Smooth muscle cell (in vitro differentiated cells): ENCODE results near the gene UCP2. TPM values are rescaled to one million over a fixed set of nuclear protein-coding genes. Genes with fewer than 3 reads are reported as not detected.

Experiments
- DNase-seq: peaks from one replicate; lab custom pipeline; 2025; ENCODE audit not compliant: unreplicated experiment; lab: John Stamatoyannopoulos, UW
- H2AFZ ChIP-seq: fragments of 200-600 bp; sonication (generic); 2 replicates; pipeline ENCODE4 v1.6.0; 2016; ENCODE audit warnings: antibody characterized with exemption, low read depth, mild to moderate bottlenecking
- H3F3A ChIP-seq: fragments of 200-600 bp; sonication (generic); 2 replicates; pipeline ENCODE4 v1.6.0; 2017; ENCODE audit warnings: antibody characterized with exemption, low read depth
- H3K27ac ChIP-seq: fragments of 200-600 bp; sonication (generic); 2 replicates; pipeline ENCODE4 v1.5.1; 2016; ENCODE audit warnings: low read depth, mild to moderate bottlenecking
- H3K27me3 ChIP-seq: fragments of 200-600 bp; sonication (generic); 2 replicates; pipeline ENCODE4 v1.6.1; 2016; ENCODE audit warnings: low read depth, mild to moderate bottlenecking
- H3K36me3 ChIP-seq: fragments of 200-600 bp; sonication (generic); 2 replicates; pipeline ENCODE4 v1.5.1; 2016; ENCODE audit warnings: low read depth
- H3K4me1 ChIP-seq: fragments of 200-600 bp; sonication (generic); 2 replicates; pipeline ENCODE4 v1.5.1; 2016; ENCODE audit warnings: low read depth
- H3K4me2 ChIP-seq: fragments of 200-600 bp; sonication (generic); 2 replicates; pipeline ENCODE4 v1.6.0; 2016; ENCODE audit warnings: mild to moderate bottlenecking
- H3K4me3 ChIP-seq: fragments of 200-600 bp; sonication (generic); 2 replicates; pipeline ENCODE4 v1.5.1; 2016; ENCODE audit warnings: mild to moderate bottlenecking
- H3K79me2 ChIP-seq: fragments of 200-600 bp; sonication (generic); 2 replicates; pipeline ENCODE4 v1.6.0; 2016; ENCODE audit warnings: low read depth, mild to moderate bottlenecking
- H3K9ac ChIP-seq: fragments of 200-600 bp; sonication (generic); 2 replicates; pipeline ENCODE4 v1.6.0; 2016; ENCODE audit warnings: low read depth
- H3K9me3 ChIP-seq: fragments of 200-600 bp; sonication (generic); replicated peaks from 2 replicates; pipeline ENCODE4 v1.5.1; 2016; ENCODE audit warnings: low read depth
- H4K20me1 ChIP-seq: fragments of 200-600 bp; sonication (generic); 2 replicates; pipeline ENCODE4 v1.6.0; 2016; ENCODE audit warnings: low read depth
- WGBS: methylation state at CpG from one replicate; pipeline ENCODE4 v1.1.7; 2016; ENCODE audit warnings: low lambda C conversion rate; 5-methylcytosine and 5-hydroxymethylcytosine counted together
- polyA plus RNA-seq: library from polyadenylated mRNA; unstranded; fragments of >200 nt; fragmentation: Nextera tagmentation; extraction: Ambion mirVana; gene quantifications from 2 replicates; pipeline ENCODE4 v1.2.1, GENCODE V29; 2016
- total RNA-seq: library from RNA; depleted of rRNA; stranded (reverse); fragments of >200 nt; gene quantifications from 2 replicates; pipeline ENCODE4 v1.2.3, GENCODE V29; 2014
- TF ChIP-seq, protein P1 (sequence below): fragments of 200-600 bp; sonication (generic); IDR thresholded peaks from 2 replicates; pipeline ENCODE4 v1.5.1; 2017; ENCODE audit warnings: borderline replicate concordance, mild to moderate bottlenecking, antibody characterized with exemption; ENCODE audit not compliant: insufficient read depth, poor library complexity, severe bottlenecking

UCP2 gene
- total and polyA plus RNA-seq, 2 experiments from 2014 or later: 0.67 to 8.2 TPM

DNA sequence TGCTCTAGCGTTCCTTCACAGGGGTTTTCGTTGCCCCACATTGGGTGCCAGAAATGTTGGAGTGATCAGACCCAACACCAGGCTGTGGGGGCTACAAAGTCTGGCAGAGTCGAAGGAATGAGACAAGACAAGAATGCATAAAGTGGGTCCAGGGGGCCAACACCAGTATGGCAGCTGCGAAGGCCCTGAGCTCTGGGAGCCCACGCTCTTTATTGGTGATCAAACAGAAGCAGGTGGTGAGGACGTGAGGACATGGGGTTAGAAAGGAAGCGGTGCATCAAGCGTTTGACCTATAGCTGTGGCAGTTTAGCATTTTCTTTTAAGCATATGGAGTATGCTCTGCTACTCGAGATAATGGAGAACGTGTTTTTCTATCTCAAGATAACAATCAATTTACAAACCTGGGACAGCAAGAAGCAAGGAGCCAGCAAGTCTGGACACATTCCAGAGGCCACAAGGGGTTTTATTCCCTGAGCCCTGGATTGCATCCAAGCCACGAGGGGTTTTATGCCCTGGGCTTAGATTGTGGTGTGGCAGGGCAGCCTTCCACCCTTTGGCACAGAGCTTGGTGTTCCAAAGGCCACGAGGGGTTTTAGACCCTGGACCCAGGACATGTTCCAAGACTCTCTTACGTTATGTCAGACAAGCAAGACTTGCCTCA lies 35.7 kb downstream of the UCP2 start:
- no peaks in the 10 kb centered on the region for H4K20me1 ChIP-seq
- no peaks in the 10 kb centered on the region for H3K79me2 ChIP-seq
- H3K27ac ChIP-seq: no peak overlapping the region
- H3K36me3 ChIP-seq: no peaks in the 10 kb centered on the region
- H2AFZ ChIP-seq: no peak overlapping the region
- no peak overlapping the region for H3K9ac ChIP-seq
- H3K4me1 ChIP-seq: no peaks in the 10 kb centered on the region
- no peak overlapping the region for H3K4me2 ChIP-seq
- no peaks in the 10 kb centered on the region for H3F3A ChIP-seq
- TF ChIP-seq, protein P1, sequence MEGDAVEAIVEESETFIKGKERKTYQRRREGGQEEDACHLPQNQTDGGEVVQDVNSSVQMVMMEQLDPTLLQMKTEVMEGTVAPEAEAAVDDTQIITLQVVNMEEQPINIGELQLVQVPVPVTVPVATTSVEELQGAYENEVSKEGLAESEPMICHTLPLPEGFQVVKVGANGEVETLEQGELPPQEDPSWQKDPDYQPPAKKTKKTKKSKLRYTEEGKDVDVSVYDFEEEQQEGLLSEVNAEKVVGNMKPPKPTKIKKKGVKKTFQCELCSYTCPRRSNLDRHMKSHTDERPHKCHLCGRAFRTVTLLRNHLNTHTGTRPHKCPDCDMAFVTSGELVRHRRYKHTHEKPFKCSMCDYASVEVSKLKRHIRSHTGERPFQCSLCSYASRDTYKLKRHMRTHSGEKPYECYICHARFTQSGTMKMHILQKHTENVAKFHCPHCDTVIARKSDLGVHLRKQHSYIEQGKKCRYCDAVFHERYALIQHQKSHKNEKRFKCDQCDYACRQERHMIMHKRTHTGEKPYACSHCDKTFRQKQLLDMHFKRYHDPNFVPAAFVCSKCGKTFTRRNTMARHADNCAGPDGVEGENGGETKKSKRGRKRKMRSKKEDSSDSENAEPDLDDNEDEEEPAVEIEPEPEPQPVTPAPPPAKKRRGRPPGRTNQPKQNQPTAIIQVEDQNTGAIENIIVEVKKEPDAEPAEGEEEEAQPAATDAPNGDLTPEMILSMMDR: no peak
- WGBS: 92% methylated on average over 13 of the region's 13 CpGs
- H3K4me3 ChIP-seq: no peak overlapping the region
- H3K9me3 ChIP-seq: no peaks in the 10 kb centered on the region
- DNase-seq: no peak
- no peaks in the 10 kb centered on the region for H3K27me3 ChIP-seq

DNA sequence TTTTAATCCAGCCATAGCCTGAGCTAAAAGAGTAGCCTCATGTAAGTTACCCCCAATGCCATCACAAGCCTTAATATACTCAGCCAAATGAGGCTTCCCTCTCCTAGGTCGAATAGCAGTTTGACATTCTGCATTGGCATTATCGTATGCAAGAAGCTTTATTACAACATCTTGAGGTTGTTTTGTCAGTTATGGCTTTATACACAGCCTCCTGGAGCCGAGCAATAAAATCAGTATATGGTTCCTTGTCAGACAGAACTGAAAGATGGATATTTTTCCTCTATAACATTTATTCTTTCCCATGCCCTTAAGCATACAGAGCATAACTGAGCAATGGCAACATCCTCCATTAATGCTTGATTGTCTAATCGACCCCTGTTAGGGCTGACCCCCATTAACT lies 37.2 kb downstream of the UCP2 start:
- Histone ChIP-seq H3K4me1 (no peaks in the 10 kb centered on the region), H3K9ac (no peak overlapping the region), H3K27ac (no peak overlapping the region), H2AFZ (no peak overlapping the region), H3F3A (no peaks in the 10 kb centered on the region), H3K27me3 (no peaks in the 10 kb centered on the region), H3K4me3 (no peak overlapping the region), H3K79me2 (no peaks in the 10 kb centered on the region), H3K4me2 (no peak overlapping the region), H3K36me3 (no peaks in the 10 kb centered on the region), H4K20me1 (no peaks in the 10 kb centered on the region), H3K9me3 (no peaks in the 10 kb centered on the region)
- TF ChIP-seq, protein P1: no peak
- 81% methylated on average over 4 of the region's 4 CpGs for WGBS
- no peak for DNase-seq

DNA sequence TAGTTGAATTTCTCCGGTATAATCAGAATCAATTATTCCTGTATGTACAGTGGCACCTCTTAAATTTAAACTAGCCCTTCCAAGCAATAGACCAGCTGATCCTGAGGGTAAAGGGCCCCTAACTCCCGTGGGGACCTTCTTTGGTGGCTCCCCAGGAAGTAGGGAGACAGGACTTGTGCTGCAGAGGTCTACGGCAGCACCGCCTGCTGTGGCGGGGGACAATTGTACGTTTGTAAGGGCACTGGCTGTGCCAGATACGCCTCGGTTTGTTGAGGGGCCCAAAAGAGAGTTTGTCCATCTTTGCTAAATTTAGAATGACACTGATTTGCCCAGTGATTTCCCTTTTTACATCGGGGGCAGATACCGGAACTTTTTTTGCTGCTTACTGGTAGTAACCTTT lies 37.7 kb downstream of the UCP2 start:
- 92% methylated on average over 10 of the region's 10 CpGs for WGBS
- Histone ChIP-seq H3K4me2 (no peak overlapping the region), H3K27ac (no peak overlapping the region), H2AFZ (no peak overlapping the region), H3K4me3 (no peak overlapping the region), H3K36me3 (no peaks in the 10 kb centered on the region), H4K20me1 (no peaks in the 10 kb centered on the region), H3K79me2 (no peaks in the 10 kb centered on the region), H3K9ac (no peak overlapping the region), H3K4me1 (no peaks in the 10 kb centered on the region), H3F3A (no peaks in the 10 kb centered on the region), H3K27me3 (no peaks in the 10 kb centered on the region), H3K9me3 (no peaks in the 10 kb centered on the region)
- DNase-seq: no peak
- TF ChIP-seq, protein P1: no peak

DNA sequence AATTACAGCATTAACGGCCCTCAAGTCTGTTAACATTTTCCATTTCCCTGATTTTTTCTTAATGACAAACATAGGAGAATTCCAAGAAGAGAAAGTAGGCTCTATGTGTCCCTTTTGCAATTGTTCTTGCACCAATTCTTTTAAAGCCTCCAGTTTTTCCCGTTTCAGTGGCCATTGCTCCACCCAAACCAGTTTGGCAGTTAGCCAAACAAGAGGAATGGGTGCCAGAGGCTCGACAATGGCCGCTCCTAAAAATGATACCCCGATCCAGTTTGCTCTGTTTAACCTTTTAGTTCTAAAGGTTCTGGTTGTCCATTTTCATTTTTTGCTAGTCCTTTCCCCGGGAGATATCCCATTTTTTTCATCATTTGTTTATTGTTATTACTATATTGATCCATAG lies 38.6 kb downstream of the UCP2 start:
- Histone ChIP-seq H3K4me3 (no peak overlapping the region), H3K9me3 (no peaks in the 10 kb centered on the region), H3K79me2 (no peaks in the 10 kb centered on the region), H3K36me3 (no peaks in the 10 kb centered on the region), H3K4me1 (no peaks in the 10 kb centered on the region), H3F3A (no peaks in the 10 kb centered on the region), H3K9ac (no peak overlapping the region), H3K27ac (no peak overlapping the region), H4K20me1 (no peaks in the 10 kb centered on the region), H3K27me3 (no peaks in the 10 kb centered on the region), H3K4me2 (no peak overlapping the region), H2AFZ (no peak overlapping the region)
- no peak for DNase-seq
- TF ChIP-seq, protein P1: no peak
- WGBS: 90% methylated on average over 6 of the region's 6 CpGs
